ENCODE measurements around the gene NPAS2.

GRCh38 chr2:101045330-101045729, 225.4 kb downstream of the NPAS2 start:
- TF ChIP-seq, protein P1, sequence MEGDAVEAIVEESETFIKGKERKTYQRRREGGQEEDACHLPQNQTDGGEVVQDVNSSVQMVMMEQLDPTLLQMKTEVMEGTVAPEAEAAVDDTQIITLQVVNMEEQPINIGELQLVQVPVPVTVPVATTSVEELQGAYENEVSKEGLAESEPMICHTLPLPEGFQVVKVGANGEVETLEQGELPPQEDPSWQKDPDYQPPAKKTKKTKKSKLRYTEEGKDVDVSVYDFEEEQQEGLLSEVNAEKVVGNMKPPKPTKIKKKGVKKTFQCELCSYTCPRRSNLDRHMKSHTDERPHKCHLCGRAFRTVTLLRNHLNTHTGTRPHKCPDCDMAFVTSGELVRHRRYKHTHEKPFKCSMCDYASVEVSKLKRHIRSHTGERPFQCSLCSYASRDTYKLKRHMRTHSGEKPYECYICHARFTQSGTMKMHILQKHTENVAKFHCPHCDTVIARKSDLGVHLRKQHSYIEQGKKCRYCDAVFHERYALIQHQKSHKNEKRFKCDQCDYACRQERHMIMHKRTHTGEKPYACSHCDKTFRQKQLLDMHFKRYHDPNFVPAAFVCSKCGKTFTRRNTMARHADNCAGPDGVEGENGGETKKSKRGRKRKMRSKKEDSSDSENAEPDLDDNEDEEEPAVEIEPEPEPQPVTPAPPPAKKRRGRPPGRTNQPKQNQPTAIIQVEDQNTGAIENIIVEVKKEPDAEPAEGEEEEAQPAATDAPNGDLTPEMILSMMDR (optimal IDR thresholded peaks at IDR 0.05 in 1 of 3, IDR thresholded peaks at IDR 0.05 in 1 of 3, conservative IDR thresholded peaks at IDR 0.05 in 1 of 3; ENCODE audit: extremely low read depth in 1 of 3, insufficient read depth in 2 of 3, low read length in 3 of 3): no peak
- TF ChIP-seq EZH2 (IDR thresholded peaks at IDR 0.05; ENCODE audit: low read length): no peak

All from keratinocyte (primary cell).